Activated B cell treated with CpG ODN at 0.5 μM for 24 hours (primary cell): ENCODE measurements around the gene ENTPD8. TPM values are rescaled to one million over a fixed set of nuclear protein-coding genes. Genes with fewer than 3 reads are reported as not detected.

Experiments
- ATAC-seq: fragments of 200-7000 bp; cut with Tn5 transposase; one replicate; pipeline ENCODE4 v1.10.0; 2021; ENCODE audit warnings: low read depth, mild to moderate bottlenecking, moderate library complexity
- CTCF ChIA-PET: fragments of 350-600 bp; sonication (Branson Sonifier 250); formaldehyde crosslinking; loops from one replicate; lab custom pipeline; 2021; ENCODE audit warnings: antibody characterized with exemption; lab: Charles Lee
- POLR2A ChIA-PET: fragments of 350-600 bp; sonication (Branson Sonifier 250); formaldehyde crosslinking; loops from one replicate; lab custom pipeline; 2021; ENCODE audit warnings: antibody characterized with exemption; lab: Charles Lee
- DNase-seq: peaks from one replicate; pipeline ENCODE4 v3.0.0; 2022
- H3K27ac Mint-ChIP-seq: one replicate; pipeline ENCODE4 v1.8.0; 2020; ENCODE audit warnings: mixed read lengths
- H3K27me3 Mint-ChIP-seq: one replicate; pipeline ENCODE4 v1.8.0; 2021; ENCODE audit warnings: mixed read lengths
- H3K36me3 Mint-ChIP-seq: one replicate; pipeline ENCODE4 v1.8.0; 2021; ENCODE audit warnings: low read depth, mixed read lengths
- H3K4me1 Mint-ChIP-seq: one replicate; pipeline ENCODE4 v1.8.0; 2021; ENCODE audit warnings: mixed read lengths
- H3K4me3 Mint-ChIP-seq: one replicate; pipeline ENCODE4 v1.8.0; 2020; ENCODE audit warnings: mild to moderate bottlenecking, mixed read lengths
- H3K9me3 Mint-ChIP-seq: one replicate; pipeline ENCODE4 v1.8.0; 2020; ENCODE audit warnings: mixed read lengths
- intact Hi-C: fragments of 100-400 bp; cut with micrococcal nuclease; formaldehyde crosslinking; loops from one replicate; pipeline ENCODE4 v1.15.1; 2024
- total RNA-seq: library from RNA; stranded (reverse); gene quantifications from 2 replicates; pipeline ENCODE4 v1.2.3, GENCODE V29; 2022
- TF ChIP-seq, protein P1 (sequence below): fragments of 200-600 bp; IDR thresholded peaks from one replicate; pipeline ENCODE4 v1.8.0; 2022; ENCODE audit warnings: antibody characterized with exemption, mild to moderate bottlenecking

The ENTPD8 gene
- total RNA-seq, 1 donor from 2014 or later: not detected

DNA sequence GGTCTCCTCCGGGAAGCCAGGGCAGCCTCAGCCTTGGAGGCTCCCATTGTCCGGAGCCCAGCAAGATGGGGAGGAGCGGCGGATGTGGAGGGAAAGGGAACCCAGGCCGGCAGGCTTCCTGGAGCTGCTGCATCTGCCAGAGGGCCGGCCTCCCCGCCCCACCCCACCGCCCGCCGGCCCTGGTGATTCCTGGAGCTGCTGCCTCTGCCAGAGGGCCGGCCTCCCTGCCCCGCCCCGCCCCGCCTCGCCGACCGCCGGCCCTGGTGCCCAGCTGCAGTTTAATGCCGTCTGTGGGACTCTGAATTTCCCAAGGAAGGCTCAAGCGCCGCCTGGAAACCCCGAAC lies 49.8 kb downstream of the ENTPD8 start:
- CTCF ChIA-PET: no interaction called here
- TF ChIP-seq, protein P1, sequence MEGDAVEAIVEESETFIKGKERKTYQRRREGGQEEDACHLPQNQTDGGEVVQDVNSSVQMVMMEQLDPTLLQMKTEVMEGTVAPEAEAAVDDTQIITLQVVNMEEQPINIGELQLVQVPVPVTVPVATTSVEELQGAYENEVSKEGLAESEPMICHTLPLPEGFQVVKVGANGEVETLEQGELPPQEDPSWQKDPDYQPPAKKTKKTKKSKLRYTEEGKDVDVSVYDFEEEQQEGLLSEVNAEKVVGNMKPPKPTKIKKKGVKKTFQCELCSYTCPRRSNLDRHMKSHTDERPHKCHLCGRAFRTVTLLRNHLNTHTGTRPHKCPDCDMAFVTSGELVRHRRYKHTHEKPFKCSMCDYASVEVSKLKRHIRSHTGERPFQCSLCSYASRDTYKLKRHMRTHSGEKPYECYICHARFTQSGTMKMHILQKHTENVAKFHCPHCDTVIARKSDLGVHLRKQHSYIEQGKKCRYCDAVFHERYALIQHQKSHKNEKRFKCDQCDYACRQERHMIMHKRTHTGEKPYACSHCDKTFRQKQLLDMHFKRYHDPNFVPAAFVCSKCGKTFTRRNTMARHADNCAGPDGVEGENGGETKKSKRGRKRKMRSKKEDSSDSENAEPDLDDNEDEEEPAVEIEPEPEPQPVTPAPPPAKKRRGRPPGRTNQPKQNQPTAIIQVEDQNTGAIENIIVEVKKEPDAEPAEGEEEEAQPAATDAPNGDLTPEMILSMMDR: no peak
- DNase-seq (no peak), ATAC-seq (no peak)
- no peaks in the 10 kb centered on the region for H3K27me3 Mint-ChIP-seq
- peaks cover 8% of the 10 kb centered on the region for H3K36me3 Mint-ChIP-seq
- no peaks in the 10 kb centered on the region for H3K9me3 Mint-ChIP-seq
- POLR2A ChIA-PET: no interaction called here
- H3K4me1 Mint-ChIP-seq: peaks cover 3% of the 10 kb centered on the region
- H3K4me3 Mint-ChIP-seq: no peak overlapping the region
- H3K27ac Mint-ChIP-seq: no peak overlapping the region
- intact Hi-C loops: no loop called here

- no peak for ATAC-seq
- no peaks in the 10 kb centered on the region for H3K4me1 Mint-ChIP-seq
- H3K4me3 Mint-ChIP-seq: no peak overlapping the region
- TF ChIP-seq, protein P1: no peak
- CTCF ChIA-PET: no interaction called here
- no peaks in the 10 kb centered on the region for H3K27me3 Mint-ChIP-seq
- H3K9me3 Mint-ChIP-seq: no peaks in the 10 kb centered on the region
- H3K27ac Mint-ChIP-seq: no peak overlapping the region
- no peak for DNase-seq
- intact Hi-C loops: no loop called here
- POLR2A ChIA-PET: no interaction called here
- peaks cover 8% of the 10 kb centered on the region for H3K36me3 Mint-ChIP-seq
These were observed 50.4 kb downstream of the ENTPD8 start for GRCh38 chr9:137390553-137391410.

DNA sequence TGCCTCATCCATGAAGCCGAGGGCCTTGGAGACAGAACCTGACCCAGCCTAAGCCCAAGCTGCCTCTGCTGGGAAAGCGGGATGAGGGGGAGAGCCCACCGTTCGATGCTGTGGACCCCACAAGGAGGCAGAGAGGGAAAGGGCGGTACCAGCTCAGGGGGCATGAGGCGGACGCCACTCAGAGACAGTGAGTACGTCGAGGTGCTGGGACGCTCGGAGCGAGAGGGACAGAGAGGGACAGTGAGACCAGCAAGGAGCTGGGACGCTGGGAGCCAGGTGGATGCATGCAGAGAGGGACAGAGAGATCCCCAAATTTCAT lies 51.8 kb downstream of the ENTPD8 start:
- CTCF ChIA-PET: no interaction called here
- POLR2A ChIA-PET: no interaction called here
- peaks cover 8% of the 10 kb centered on the region for H3K36me3 Mint-ChIP-seq
- DNase-seq (no peak), ATAC-seq (no peak)
- no peaks in the 10 kb centered on the region for H3K27me3 Mint-ChIP-seq
- no peaks in the 10 kb centered on the region for H3K9me3 Mint-ChIP-seq
- no peak overlapping the region for H3K4me3 Mint-ChIP-seq
- intact Hi-C loops: no loop called here
- H3K4me1 Mint-ChIP-seq: no peaks in the 10 kb centered on the region
- TF ChIP-seq, protein P1: no peak
- no peak overlapping the region for H3K27ac Mint-ChIP-seq

DNA sequence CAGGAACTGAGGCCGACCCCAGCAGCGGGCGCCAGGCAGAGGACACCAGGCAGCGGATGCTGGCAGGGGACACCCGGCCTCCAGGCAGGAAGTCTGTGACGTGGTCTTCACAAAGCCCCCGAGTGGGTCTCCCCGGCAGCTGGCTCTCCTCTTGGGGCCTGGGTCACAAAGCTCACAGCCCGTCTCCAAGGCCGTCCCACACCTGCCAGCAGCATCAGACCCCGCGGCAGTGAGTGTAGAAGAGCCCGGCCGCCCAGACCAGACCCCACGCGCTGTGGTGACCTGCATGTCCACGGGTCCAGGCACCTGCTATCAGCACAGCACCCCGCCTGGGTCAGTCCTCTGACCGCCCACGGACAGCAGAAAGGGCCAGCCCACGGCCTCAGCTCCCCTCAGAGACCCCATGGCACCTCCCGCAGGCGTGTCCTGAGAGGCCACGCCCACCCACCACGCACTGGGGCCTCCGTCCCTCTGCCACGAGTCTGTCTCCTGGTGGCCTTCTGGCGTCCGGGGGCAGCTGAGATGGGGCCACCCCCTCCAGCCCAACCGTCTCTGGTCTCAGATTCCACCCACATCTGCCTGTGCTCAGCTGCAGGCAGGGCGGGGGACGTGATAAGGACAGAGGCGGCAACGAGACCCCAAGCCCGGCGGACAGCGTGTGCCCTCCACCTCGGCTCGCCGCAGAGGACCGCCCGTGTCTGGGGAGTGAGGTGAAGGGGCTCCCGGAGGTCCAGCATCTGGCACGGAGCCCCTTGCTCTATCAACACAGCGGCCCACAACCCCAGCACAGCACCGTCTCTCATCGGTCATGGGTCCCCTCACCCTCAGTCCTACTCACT lies 52.3 kb downstream of the ENTPD8 start:
- peaks cover 8% of the 10 kb centered on the region for H3K36me3 Mint-ChIP-seq
- no peaks in the 10 kb centered on the region for H3K4me1 Mint-ChIP-seq
- no peak overlapping the region for H3K27ac Mint-ChIP-seq
- H3K9me3 Mint-ChIP-seq: no peaks in the 10 kb centered on the region
- ChIA-PET POLR2A (no interaction called here), CTCF (no interaction called here)
- H3K4me3 Mint-ChIP-seq: no peak overlapping the region
- intact Hi-C loops: no loop called here
- ATAC-seq: no peak
- TF ChIP-seq, protein P1: no peak
- H3K27me3 Mint-ChIP-seq: no peaks in the 10 kb centered on the region
- DNase-seq: no peak

GRCh38 chr9:137387891-137388560 lies 53.1 kb downstream of the ENTPD8 start:
- H3K27me3 Mint-ChIP-seq: no peaks in the 10 kb centered on the region
- no peaks in the 10 kb centered on the region for H3K9me3 Mint-ChIP-seq
- CTCF ChIA-PET: no interaction called here
- H3K4me1 Mint-ChIP-seq: no peaks in the 10 kb centered on the region
- DNase-seq: no peak
- TF ChIP-seq, protein P1: no peak
- H3K4me3 Mint-ChIP-seq: no peak overlapping the region
- H3K36me3 Mint-ChIP-seq: peaks cover 8% of the 10 kb centered on the region
- ATAC-seq: no peak
- intact Hi-C loops: no loop called here
- POLR2A ChIA-PET: no interaction called here
- no peak overlapping the region for H3K27ac Mint-ChIP-seq
